Skeletal muscle cell (primary cell): ENCODE results near the gene NWD2.
"Not testable (repeated sequence)": the region's sequence is repeated elsewhere in the genome, so short reads cannot be mapped to it uniquely, and the experiment has no call there.

Source experiments
- DNase-seq: peaks from one replicate; pipeline ENCODE4 v3.0.0-alpha.2; 2010; ENCODE audit warnings: low read depth
- H3K4me3 ChIP-seq: 2 replicates; pipeline ENCODE4 v1.5.1; 2011; ENCODE audit warnings: low read depth, mild to moderate bottlenecking, control low read depth, low read length, moderate library complexity

Gene NWD2

GRCh38 chr4:37481547-37482122 is 237.1 kb downstream of the NWD2 start:
- H3K4me3 ChIP-seq = no peak overlapping the region

GRCh38 chr4:37482236-37482913 is 237.8 kb downstream of the NWD2 start:
- DNase-seq = no peak
- no peak overlapping the region for H3K4me3 ChIP-seq

More at GRCh38 chr4:37481547-37482122, 237.1 kb downstream of the NWD2 start:
- DNase-seq = no peak

DNA sequence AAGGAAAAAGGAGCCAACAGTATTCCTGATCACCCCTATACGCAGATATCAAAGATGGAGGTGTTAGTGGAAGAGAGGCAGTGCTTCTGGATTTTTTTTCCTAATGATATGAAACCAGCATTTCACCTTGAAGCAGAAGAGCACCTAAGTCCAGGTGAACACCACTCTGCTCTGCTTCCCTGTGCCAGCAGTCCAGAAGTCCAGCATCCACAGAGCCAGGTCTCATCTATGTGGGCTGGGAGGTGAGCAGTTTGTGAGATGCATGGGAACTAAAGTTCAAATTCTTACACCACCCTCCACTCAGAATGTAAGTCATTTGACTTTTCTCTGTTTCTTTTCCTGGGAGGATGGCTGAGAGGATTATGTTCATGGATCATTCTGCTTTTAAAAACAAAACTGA is 239.1 kb downstream of the NWD2 start:
- H3K4me3 ChIP-seq = no peak overlapping the region
- DNase-seq = no peak

- DNase-seq = no peak
- H3K4me3 ChIP-seq = no peak overlapping the region
Observed at GRCh38 chr4:37486166-37486565, 241.6 kb downstream of the NWD2 start.

DNA sequence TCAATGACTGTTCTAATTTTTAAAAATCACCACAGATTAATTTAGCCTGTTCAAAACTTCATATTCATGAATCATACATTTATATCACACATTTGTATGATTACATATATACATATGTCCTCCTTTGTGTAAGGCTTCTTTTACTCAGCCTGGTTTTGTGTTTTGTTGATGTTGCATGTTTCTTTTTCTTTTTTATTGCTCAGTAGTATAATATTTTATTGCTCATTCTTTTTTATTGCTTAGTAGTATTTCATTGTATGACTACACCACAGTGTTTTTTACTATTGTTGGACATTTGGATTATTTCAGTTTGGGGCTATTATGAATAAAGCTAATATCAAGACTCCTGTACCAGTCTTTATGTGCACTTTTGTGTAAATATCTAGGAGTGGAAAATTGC is 243.1 kb downstream of the NWD2 start:
- no peak for DNase-seq
- no peak overlapping the region for H3K4me3 ChIP-seq

DNA sequence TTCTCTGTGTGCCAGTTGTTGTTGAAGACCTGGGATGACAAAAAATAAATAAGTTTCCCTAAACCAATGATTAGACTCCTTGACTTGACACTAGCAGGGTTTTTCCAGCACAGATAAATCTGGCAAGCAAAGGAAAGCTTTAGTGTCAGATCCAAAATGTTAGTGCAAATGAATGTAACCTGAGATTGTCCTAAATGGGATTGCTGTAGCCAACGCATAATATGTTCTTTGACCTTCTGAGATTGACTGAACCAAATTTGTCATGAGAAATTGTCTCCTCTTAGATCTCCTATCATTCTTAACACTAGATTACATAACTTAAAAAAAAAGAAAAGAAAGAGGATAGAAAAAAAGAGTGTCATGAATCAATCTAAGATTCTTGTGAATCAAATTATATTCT is 245.2 kb downstream of the NWD2 start:
- no peak overlapping the region for H3K4me3 ChIP-seq
- DNase-seq = no peak

- no peak for DNase-seq
- no peak overlapping the region for H3K4me3 ChIP-seq
Observed at GRCh38 chr4:37490391-37491347, 246.1 kb downstream of the NWD2 start.

GRCh38 chr4:37495353-37495752 is 250.8 kb downstream of the NWD2 start:
- DNase-seq, H3K4me3 ChIP-seq: not testable (repeated sequence)
